HL-60 (cell line): ENCODE measurements around the gene ATF6.

Experiments used
- GABPA ChIP-seq: IDR thresholded peaks from 2 replicates; pipeline ENCODE4 v1.6.1; 2012; ENCODE audit warnings: low read depth
- POLR2AphosphoS5 ChIP-seq: IDR thresholded peaks from 2 replicates; pipeline ENCODE4 v1.6.1; 2012; ENCODE audit warnings: low read depth
- TF ChIP-seq, protein P1 (sequence below): IDR thresholded peaks from one replicate; pipeline ENCODE4 v1.5.1; 2011; ENCODE audit warnings: low read length, control low read depth, inconsistent platforms; ENCODE audit not compliant: insufficient read depth

DNA sequence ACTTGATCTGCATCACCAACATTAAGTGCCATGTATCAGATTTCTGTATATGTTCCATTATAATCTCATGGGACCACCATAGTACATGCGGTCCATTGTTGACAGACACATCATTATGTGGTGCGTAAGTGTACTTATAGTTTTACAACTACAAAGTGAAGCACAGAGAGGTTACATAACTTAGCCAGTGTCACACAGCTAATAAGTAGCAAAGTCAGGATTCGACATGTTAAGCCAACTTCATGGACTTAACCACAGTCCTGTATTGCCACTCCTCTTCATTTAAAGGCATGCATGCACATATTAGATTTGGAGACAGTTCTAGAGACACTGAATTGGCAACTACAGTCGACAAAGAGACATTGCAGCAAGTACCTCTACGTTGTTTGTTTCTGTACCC is 120.5 kb downstream of the ATF6 start:
- TF ChIP-seq, protein P1, sequence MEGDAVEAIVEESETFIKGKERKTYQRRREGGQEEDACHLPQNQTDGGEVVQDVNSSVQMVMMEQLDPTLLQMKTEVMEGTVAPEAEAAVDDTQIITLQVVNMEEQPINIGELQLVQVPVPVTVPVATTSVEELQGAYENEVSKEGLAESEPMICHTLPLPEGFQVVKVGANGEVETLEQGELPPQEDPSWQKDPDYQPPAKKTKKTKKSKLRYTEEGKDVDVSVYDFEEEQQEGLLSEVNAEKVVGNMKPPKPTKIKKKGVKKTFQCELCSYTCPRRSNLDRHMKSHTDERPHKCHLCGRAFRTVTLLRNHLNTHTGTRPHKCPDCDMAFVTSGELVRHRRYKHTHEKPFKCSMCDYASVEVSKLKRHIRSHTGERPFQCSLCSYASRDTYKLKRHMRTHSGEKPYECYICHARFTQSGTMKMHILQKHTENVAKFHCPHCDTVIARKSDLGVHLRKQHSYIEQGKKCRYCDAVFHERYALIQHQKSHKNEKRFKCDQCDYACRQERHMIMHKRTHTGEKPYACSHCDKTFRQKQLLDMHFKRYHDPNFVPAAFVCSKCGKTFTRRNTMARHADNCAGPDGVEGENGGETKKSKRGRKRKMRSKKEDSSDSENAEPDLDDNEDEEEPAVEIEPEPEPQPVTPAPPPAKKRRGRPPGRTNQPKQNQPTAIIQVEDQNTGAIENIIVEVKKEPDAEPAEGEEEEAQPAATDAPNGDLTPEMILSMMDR, result no peak
- no peak for TF ChIP-seq POLR2AphosphoS5
- no peak for TF ChIP-seq GABPA
